K562 (cell line): Measurements from ENCODE around the gene SHANK3. TPM values are rescaled to one million over a fixed set of nuclear protein-coding genes. Genes with fewer than 3 reads are reported as not detected.

Source experiments
- DEAF1 ChIP-seq: fragments of 450-650 bp; formaldehyde crosslinking; IDR thresholded peaks from 2 replicates; pipeline ENCODE4 v1.4.0; 2020; ENCODE audit warnings: mild to moderate bottlenecking, moderate library complexity
- MXI1 ChIP-seq: IDR thresholded peaks from 2 replicates; pipeline ENCODE4 v1.6.1; 2011; ENCODE audit warnings: low read depth, mild to moderate bottlenecking, improper control_type of control experiment, low read length
- ZNF561 ChIP-seq: fragments of 450-650 bp; formaldehyde crosslinking; conservative IDR thresholded peaks from 2 replicates; pipeline ENCODE4 v1.4.0; 2020; ENCODE audit warnings: mild to moderate bottlenecking, moderate library complexity
- polyA plus RNA-seq, 8 experiments: library from polyadenylated mRNA; depleted of rRNA in 4 of 8; stranded (reverse) in 5 of 8; unstranded in 3 of 8; fragments of >200 nt; fragmentation: Nextera tagmentation in 2 of 8; fragmentation: Illumina TruSeq in 1 of 8; extraction: Ambion mirVana in 2 of 8; extraction: Trizol in 1 of 8; gene quantifications; 2 replicates each; pipeline versions ENCODE4 v1.2.1 to v1.2.3, GENCODE V29; 2011 to 2014; ENCODE audit warnings: inconsistent platforms in 1 of 8, missing spikeins in 1 of 8
- small RNA-seq: library from RNA; depleted of rRNA; stranded (forward); fragments of <200 nt; gene quantifications from one replicate; pipeline ENCODE3, GENCODE V24; 2014
- total RNA-seq, 7 experiments: library from RNA; depleted of rRNA in 6 of 7; stranded (reverse); fragments of >200 nt in 6 of 7; fragmentation: Illumina TruSeq in 2 of 7; extraction: Trizol in 2 of 7; gene quantifications; 2 replicates each; pipeline versions ENCODE4 v1.2.1 to v1.2.3, GENCODE V29; 2011 to 2021; ENCODE audit warnings: low replicate concordance in 1 of 7

The SHANK3 gene
- total and polyA plus RNA-seq, 9 of the 15 experiments (the other 6 are each of a cell fraction or from before 2014, with no cell fraction given): 0.01 to 0.07 (median 0.03) TPM; not detected in 6

GRCh38 chr22:50722048-50722701, 49.6 kb downstream of the SHANK3 start (continued):
- no peak for TF ChIP-seq DEAF1 (CRISPR knock-in tag)
- no peak for TF ChIP-seq ZNF561
- TF ChIP-seq MXI1: no peak

Small RNAs within 50 kb of the gene (small RNA-seq; reads per million reads assigned to genes)
- not detected for gene RF00019
- gene RNU6-409P: not detected

Other genes starting within 250 kb of the SHANK3 start
Only the 7 nearest of the 15 such genes appear.
- not detected in 2 replicates for gene SYCE3, start 109.9 kb upstream of the SHANK3 start, total RNA-seq (2014; rRNA removed)
- gene SYCE3, start 109.9 kb upstream of the SHANK3 start, total RNA-seq (2014; rRNA removed; fragmentation: Illumina TruSeq; extraction: Trizol): not detected in 2 replicates
- not detected in 2 replicates for gene SYCE3, start 109.9 kb upstream of the SHANK3 start, total RNA-seq (2015; rRNA removed; fragmentation: Illumina TruSeq; extraction: Trizol)
- gene SYCE3, start 109.9 kb upstream of the SHANK3 start, total RNA-seq (2021): not detected in 2 replicates
- not detected in 2 replicates for gene SYCE3, start 109.9 kb upstream of the SHANK3 start, polyA plus RNA-seq (2011; rRNA removed)
- not detected in 2 replicates for gene SYCE3, start 109.9 kb upstream of the SHANK3 start, polyA plus RNA-seq (2014; fragmentation: Illumina TruSeq; extraction: Trizol)
- under 1 TPM in 1 of 2 experiments, not detected in 1; 0.56 TPM for gene SYCE3, start 109.9 kb upstream of the SHANK3 start, polyA plus RNA-seq (2014; fragmentation: Nextera tagmentation; extraction: Ambion mirVana)
- not detected in 2 replicates for gene SYCE3, start 109.9 kb upstream of the SHANK3 start, polyA plus RNA-seq (2014; rRNA removed)
- gene CPT1B, start 94.4 kb upstream of the SHANK3 start, total RNA-seq (2014; rRNA removed): 1.6 and 1.9 TPM in 2 replicates
- gene CPT1B, start 94.4 kb upstream of the SHANK3 start, total RNA-seq (2014; rRNA removed; fragmentation: Illumina TruSeq; extraction: Trizol): 0.61 and 1.8 TPM in 2 replicates
- gene CPT1B, start 94.4 kb upstream of the SHANK3 start, total RNA-seq (2015; rRNA removed; fragmentation: Illumina TruSeq; extraction: Trizol): 2.3 and 3.0 TPM in 2 replicates
- gene CPT1B, start 94.4 kb upstream of the SHANK3 start, total RNA-seq (2021): 3.8 and 4.0 TPM in 2 replicates
- 3.7 and 7.3 TPM in 2 replicates for gene CPT1B, start 94.4 kb upstream of the SHANK3 start, polyA plus RNA-seq (2011; rRNA removed)
- gene CPT1B, start 94.4 kb upstream of the SHANK3 start, polyA plus RNA-seq (2014; fragmentation: Illumina TruSeq; extraction: Trizol): 2.0 and 2.6 TPM in 2 replicates
- under 1 TPM; 0.35 to 0.59 TPM for gene CPT1B, start 94.4 kb upstream of the SHANK3 start, polyA plus RNA-seq (2014; fragmentation: Nextera tagmentation; extraction: Ambion mirVana)
- gene CPT1B, start 94.4 kb upstream of the SHANK3 start, polyA plus RNA-seq (2014; rRNA removed): 6.1 and 6.2 TPM in 2 replicates
- 11.0 and 14.5 TPM in 2 replicates for gene CHKB, start 90.0 kb upstream of the SHANK3 start, total RNA-seq (2014; rRNA removed)
- gene CHKB, start 90.0 kb upstream of the SHANK3 start, total RNA-seq (2014; rRNA removed; fragmentation: Illumina TruSeq; extraction: Trizol): 7.7 and 10.3 TPM in 2 replicates
- gene CHKB, start 90.0 kb upstream of the SHANK3 start, total RNA-seq (2015; rRNA removed; fragmentation: Illumina TruSeq; extraction: Trizol): 8.9 and 9.8 TPM in 2 replicates
- 15.2 and 15.9 TPM in 2 replicates for gene CHKB, start 90.0 kb upstream of the SHANK3 start, total RNA-seq (2021)
- gene CHKB, start 90.0 kb upstream of the SHANK3 start, polyA plus RNA-seq (2011; rRNA removed): 16.3 and 24.8 TPM in 2 replicates
- 14.4 and 16.2 TPM in 2 replicates for gene CHKB, start 90.0 kb upstream of the SHANK3 start, polyA plus RNA-seq (2014; fragmentation: Illumina TruSeq; extraction: Trizol)
- gene CHKB, start 90.0 kb upstream of the SHANK3 start, polyA plus RNA-seq (2014; fragmentation: Nextera tagmentation; extraction: Ambion mirVana): 1 to 10 TPM; 2.7 to 5.3 TPM
- gene CHKB, start 90.0 kb upstream of the SHANK3 start, polyA plus RNA-seq (2014; rRNA removed): 19.0 and 31.0 TPM in 2 replicates
- 0.18 and 0.45 TPM in 2 replicates for gene MAPK8IP2, start 72.0 kb upstream of the SHANK3 start, total RNA-seq (2014; rRNA removed)
- 0.04 TPM in 1 of 2 replicates, not detected in the other for gene MAPK8IP2, start 72.0 kb upstream of the SHANK3 start, total RNA-seq (2014; rRNA removed; fragmentation: Illumina TruSeq; extraction: Trizol)
- gene MAPK8IP2, start 72.0 kb upstream of the SHANK3 start, total RNA-seq (2015; rRNA removed; fragmentation: Illumina TruSeq; extraction: Trizol): 0.04 and 0.07 TPM in 2 replicates
- gene MAPK8IP2, start 72.0 kb upstream of the SHANK3 start, total RNA-seq (2021): 0.29 and 0.47 TPM in 2 replicates
- gene MAPK8IP2, start 72.0 kb upstream of the SHANK3 start, polyA plus RNA-seq (2011; rRNA removed): 0.01 and 0.07 TPM in 2 replicates
- gene MAPK8IP2, start 72.0 kb upstream of the SHANK3 start, polyA plus RNA-seq (2014; fragmentation: Illumina TruSeq; extraction: Trizol): 0.03 and 0.17 TPM in 2 replicates
- gene MAPK8IP2, start 72.0 kb upstream of the SHANK3 start, polyA plus RNA-seq (2014; fragmentation: Nextera tagmentation; extraction: Ambion mirVana): not detected
- gene MAPK8IP2, start 72.0 kb upstream of the SHANK3 start, polyA plus RNA-seq (2014; rRNA removed): 0.12 and 0.18 TPM in 2 replicates
- 3.6 and 6.0 TPM in 2 replicates for gene ARSA, start 44.7 kb upstream of the SHANK3 start, total RNA-seq (2014; rRNA removed)
- 0.29 and 0.73 TPM in 2 replicates for gene ARSA, start 44.7 kb upstream of the SHANK3 start, total RNA-seq (2014; rRNA removed; fragmentation: Illumina TruSeq; extraction: Trizol)
- gene ARSA, start 44.7 kb upstream of the SHANK3 start, total RNA-seq (2015; rRNA removed; fragmentation: Illumina TruSeq; extraction: Trizol): 2.3 and 2.5 TPM in 2 replicates
- gene ARSA, start 44.7 kb upstream of the SHANK3 start, total RNA-seq (2021): 10.9 TPM in 2 replicates
- 1.2 and 3.9 TPM in 2 replicates for gene ARSA, start 44.7 kb upstream of the SHANK3 start, polyA plus RNA-seq (2011; rRNA removed)
- gene ARSA, start 44.7 kb upstream of the SHANK3 start, polyA plus RNA-seq (2014; fragmentation: Illumina TruSeq; extraction: Trizol): 1.2 and 5.2 TPM in 2 replicates
- gene ARSA, start 44.7 kb upstream of the SHANK3 start, polyA plus RNA-seq (2014; fragmentation: Nextera tagmentation; extraction: Ambion mirVana): under 1 TPM in 1 of 2 experiments, not detected in 1; 0.32 TPM
- 9.2 and 10.2 TPM in 2 replicates for gene ARSA, start 44.7 kb upstream of the SHANK3 start, polyA plus RNA-seq (2014; rRNA removed)
- gene ACR, start 65.4 kb downstream of the SHANK3 start, total RNA-seq (2014; rRNA removed): not detected in 2 replicates
- not detected in 2 replicates for gene ACR, start 65.4 kb downstream of the SHANK3 start, total RNA-seq (2014; rRNA removed; fragmentation: Illumina TruSeq; extraction: Trizol)
- gene ACR, start 65.4 kb downstream of the SHANK3 start, total RNA-seq (2015; rRNA removed; fragmentation: Illumina TruSeq; extraction: Trizol): not detected in 2 replicates
- not detected in 2 replicates for gene ACR, start 65.4 kb downstream of the SHANK3 start, total RNA-seq (2021)
- gene ACR, start 65.4 kb downstream of the SHANK3 start, polyA plus RNA-seq (2011; rRNA removed): not detected in 2 replicates
- gene ACR, start 65.4 kb downstream of the SHANK3 start, polyA plus RNA-seq (2014; fragmentation: Illumina TruSeq; extraction: Trizol): not detected in 2 replicates
- not detected for gene ACR, start 65.4 kb downstream of the SHANK3 start, polyA plus RNA-seq (2014; fragmentation: Nextera tagmentation; extraction: Ambion mirVana)
- not detected in 2 replicates for gene ACR, start 65.4 kb downstream of the SHANK3 start, polyA plus RNA-seq (2014; rRNA removed)
- gene RABL2B, start 110.8 kb downstream of the SHANK3 start, total RNA-seq (2014; rRNA removed): 2.5 and 3.4 TPM in 2 replicates
- gene RABL2B, start 110.8 kb downstream of the SHANK3 start, total RNA-seq (2014; rRNA removed; fragmentation: Illumina TruSeq; extraction: Trizol): 3.0 and 3.1 TPM in 2 replicates
- 3.0 and 3.6 TPM in 2 replicates for gene RABL2B, start 110.8 kb downstream of the SHANK3 start, total RNA-seq (2015; rRNA removed; fragmentation: Illumina TruSeq; extraction: Trizol)
- 4.5 and 5.7 TPM in 2 replicates for gene RABL2B, start 110.8 kb downstream of the SHANK3 start, total RNA-seq (2021)
- gene RABL2B, start 110.8 kb downstream of the SHANK3 start, polyA plus RNA-seq (2011; rRNA removed): 8.5 and 10.7 TPM in 2 replicates
- 5.8 and 5.9 TPM in 2 replicates for gene RABL2B, start 110.8 kb downstream of the SHANK3 start, polyA plus RNA-seq (2014; fragmentation: Illumina TruSeq; extraction: Trizol)
- under 1 TPM; 0.76 to 0.87 TPM for gene RABL2B, start 110.8 kb downstream of the SHANK3 start, polyA plus RNA-seq (2014; fragmentation: Nextera tagmentation; extraction: Ambion mirVana)
- 4.9 and 5.2 TPM in 2 replicates for gene RABL2B, start 110.8 kb downstream of the SHANK3 start, polyA plus RNA-seq (2014; rRNA removed)